ENCODE measurements around the gene TSPAN9.

DNA sequence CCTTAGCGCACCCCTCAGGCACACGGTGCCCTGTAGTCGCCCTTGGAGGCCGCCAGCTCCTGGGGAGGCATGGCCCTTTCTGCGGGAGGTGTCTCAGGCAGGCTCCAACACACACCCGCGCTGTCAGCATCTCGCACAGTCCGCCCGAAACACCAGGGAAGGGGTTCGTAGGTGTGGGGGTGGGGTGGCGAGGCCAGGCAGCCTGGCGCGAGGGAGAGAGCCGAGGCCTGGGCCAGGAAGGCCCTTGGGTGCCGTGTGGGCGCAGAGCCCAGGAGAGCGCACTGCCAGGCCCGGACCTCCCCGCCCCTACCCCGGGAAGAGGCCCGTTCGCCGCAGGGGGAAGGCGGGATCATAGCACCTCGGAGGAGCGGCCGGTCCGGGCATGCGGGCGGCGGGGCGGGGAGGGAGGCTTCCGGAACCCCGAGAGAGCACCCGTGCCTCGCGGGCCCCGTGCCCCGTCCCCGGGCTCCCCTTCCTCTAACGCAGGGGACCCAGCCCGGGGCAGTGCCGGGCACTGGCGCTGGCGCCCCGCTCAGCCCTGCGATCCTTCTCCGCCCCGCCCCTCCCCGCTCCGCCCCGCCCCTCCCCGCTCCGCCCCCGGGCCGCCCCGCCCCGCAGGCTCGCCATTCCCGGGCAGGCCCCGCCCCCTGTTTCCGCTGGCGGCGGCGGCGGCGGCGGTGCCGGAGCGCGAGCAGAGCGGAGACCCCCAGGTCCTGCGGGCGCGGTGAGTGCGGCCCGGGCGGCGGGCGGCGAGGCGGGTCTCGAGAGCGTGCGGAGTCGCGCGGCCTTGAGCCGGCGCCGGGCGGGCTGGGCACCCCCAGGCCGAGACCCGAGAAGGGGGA lies at the start of gene TSPAN9:
- TF ChIP-seq POLR2AphosphoS5 (IDR thresholded peaks at IDR 0.05; ENCODE audit: borderline replicate concordance, low read depth, low read length) (no peak), EZH2 (IDR thresholded peaks at IDR 0.05) (no peak), FOXP2 (optimal IDR thresholded peaks at IDR 0.05; ENCODE audit: control extremely low read depth, extremely low read length, insufficient read depth) (no peak)

Data from SK-N-MC (cell line).